Stimulated activated CD8-positive, alpha-beta memory T cell treated with anti-CD3 and anti-CD28 coated beads, Interleukin-7, amount 100 ng/mL, for 24 hours (primary cell): ENCODE data around the gene MILR1.
A peak's percentile ranks its signal among the peaks of the same experiment; 100 is the strongest.

Experiments
- DNase-seq: peaks from one replicate; pipeline ENCODE4 v3.0.0-alpha.2; 2020; ENCODE audit warnings: low read depth

MILR1 gene

GRCh38 chr17:64503821-64504768 lies 55.2 kb downstream of the MILR1 start:
- DNase-seq: no peak

GRCh38 chr17:64504769-64505339 lies 55.9 kb downstream of the MILR1 start:
- DNase-seq: no peak

GRCh38 chr17:64505340-64506200 lies 56.7 kb downstream of the MILR1 start:
- DNase-seq: peak; percentile 55

- peak; percentile 89 for DNase-seq
These were observed 57.3 kb downstream of the MILR1 start, which contains the start of gene DDX5 for GRCh38 chr17:64506201-64506575. TSS of gene DDX5 (minus strand) at chr17:64506289. CDS start at chr17:64506119, 170 bp downstream.

- peak; percentile 95 for DNase-seq
These were observed 57.9 kb downstream of the MILR1 start, which contains the start of gene CEP95 for GRCh38 chr17:64506576-64507412. TSS of gene CEP95 (plus strand) at chr17:64506977. CDS start at chr17:64507098, 121 bp downstream.

GRCh38 chr17:64507413-64507782 lies 58.5 kb downstream of the MILR1 start:
- DNase-seq: no peak

- DNase-seq: no peak
These were observed 59.8 kb downstream of the MILR1 start for GRCh38 chr17:64508683-64509082.

GRCh38 chr17:64509179-64509578 lies 60.3 kb downstream of the MILR1 start:
- DNase-seq: no peak

GRCh38 chr17:64515419-64515818 lies 66.5 kb downstream of the MILR1 start:
- no peak for DNase-seq

- DNase-seq: no peak
These were observed 66.9 kb downstream of the MILR1 start for GRCh38 chr17:64515829-64516228.
